GM21825 (cell line): ENCODE data around the gene AFAP1L2.
"Not testable (repeated sequence)": the region's sequence is repeated elsewhere in the genome, so short reads cannot be mapped to it uniquely, and the experiment has no call there.

Experiments used
- ATAC-seq: cut with Tn5 transposase; IDR thresholded peaks from one replicate; pipeline ENCODE4 v1.9.1; 2021; ENCODE audit warnings: mild to moderate bottlenecking, moderate library complexity; ENCODE audit not compliant: unreplicated experiment

The AFAP1L2 gene

GRCh38 chr10:114342976-114343375 lies 61.3 kb downstream of the AFAP1L2 start:
- no peak for ATAC-seq

GRCh38 chr10:114340816-114341215 lies 63.5 kb downstream of the AFAP1L2 start:
- ATAC-seq, result no peak

- no peak for ATAC-seq
These were observed 66.5 kb downstream of the AFAP1L2 start for GRCh38 chr10:114337510-114338462.

GRCh38 chr10:114336823-114337509 lies 67.3 kb downstream of the AFAP1L2 start:
- no peak for ATAC-seq

GRCh38 chr10:114335614-114336013 lies 68.7 kb downstream of the AFAP1L2 start:
- ATAC-seq, result no peak

- no peak for ATAC-seq
These were observed 70.0 kb downstream of the AFAP1L2 start for GRCh38 chr10:114334301-114334700.

GRCh38 chr10:114333441-114333840 lies 70.9 kb downstream of the AFAP1L2 start:
- ATAC-seq, result not testable (repeated sequence)

- ATAC-seq, result no peak
These were observed 71.8 kb downstream of the AFAP1L2 start for GRCh38 chr10:114332301-114333192.

- ATAC-seq, result no peak
These were observed 74.5 kb downstream of the AFAP1L2 start for GRCh38 chr10:114329634-114330365.

- ATAC-seq, result no peak
These were observed 75.4 kb downstream of the AFAP1L2 start for GRCh38 chr10:114328874-114329273.

GRCh38 chr10:114328441-114328812 lies 75.9 kb downstream of the AFAP1L2 start:
- no peak for ATAC-seq

GRCh38 chr10:114327537-114328440 lies 76.5 kb downstream of the AFAP1L2 start:
- ATAC-seq, result no peak

- no peak for ATAC-seq
These were observed 77.5 kb downstream of the AFAP1L2 start for GRCh38 chr10:114326795-114327194.

GRCh38 chr10:114323023-114323422 lies 81.3 kb downstream of the AFAP1L2 start:
- ATAC-seq, result no peak

- no peak for ATAC-seq
These were observed 82.0 kb downstream of the AFAP1L2 start for GRCh38 chr10:114322344-114322743.

GRCh38 chr10:114320249-114321116 lies 83.8 kb downstream of the AFAP1L2 start:
- ATAC-seq, result no peak

- ATAC-seq, result no peak
These were observed 84.7 kb downstream of the AFAP1L2 start for GRCh38 chr10:114319406-114320248.
